PC-9 (cell line): ENCODE measurements around the gene OTUD7B.

Source experiments
- EZH2 ChIP-seq: fragments of 200-600 bp; sonication (generic); IDR thresholded peaks from 2 replicates; pipeline ENCODE4 v1.8.0; 2017; ENCODE audit warnings: antibody characterized with exemption, low read depth
- TF ChIP-seq, protein P1 (sequence below): fragments of 200-600 bp; sonication (generic); conservative IDR thresholded peaks from 2 replicates; pipeline ENCODE4 v1.6.1; 2017; ENCODE audit warnings: mixed run types, antibody characterized with exemption, mild to moderate bottlenecking, moderate library complexity

DNA sequence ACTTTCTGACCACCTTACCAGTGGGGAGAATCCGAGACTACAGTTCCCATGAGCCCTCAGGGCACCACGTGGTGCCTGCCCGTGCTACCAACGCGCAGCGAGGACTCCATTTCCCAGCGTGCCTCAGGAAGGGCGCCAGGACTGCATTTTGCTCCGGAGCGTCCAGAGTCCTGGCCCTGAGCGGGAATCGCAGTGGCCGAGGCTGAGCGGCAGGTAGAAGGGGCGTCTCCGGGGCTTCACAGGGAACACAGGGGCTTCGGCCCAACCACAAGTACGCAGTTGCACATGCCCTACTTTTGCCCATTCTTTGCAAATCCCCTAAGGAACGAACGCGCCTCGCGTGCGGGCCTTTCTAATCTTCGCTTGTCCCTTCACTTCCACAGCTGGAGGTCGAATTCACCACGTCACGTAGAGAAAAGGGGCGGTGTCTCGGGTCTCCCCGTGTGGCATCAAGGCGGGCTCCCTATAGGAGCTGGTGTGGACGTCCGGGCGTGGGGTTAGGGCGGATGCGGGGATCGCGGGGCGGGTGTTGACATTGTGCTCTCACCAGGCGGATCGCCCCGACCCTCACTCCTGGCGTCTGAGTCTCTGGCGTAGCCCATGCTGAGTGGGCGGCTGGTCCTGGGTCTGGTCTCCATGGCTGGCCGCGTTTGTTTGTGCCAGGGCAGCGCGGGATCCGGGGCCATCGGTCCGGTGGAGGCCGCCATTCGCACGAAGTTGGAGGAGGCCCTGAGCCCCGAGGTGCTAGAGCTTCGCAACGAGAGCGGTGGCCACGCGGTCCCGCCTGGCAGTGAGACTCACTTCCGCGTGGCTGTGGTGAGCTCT is 110.9 kb downstream of the OTUD7B start, which contains the start of gene BOLA1:
- TF ChIP-seq, protein P1, sequence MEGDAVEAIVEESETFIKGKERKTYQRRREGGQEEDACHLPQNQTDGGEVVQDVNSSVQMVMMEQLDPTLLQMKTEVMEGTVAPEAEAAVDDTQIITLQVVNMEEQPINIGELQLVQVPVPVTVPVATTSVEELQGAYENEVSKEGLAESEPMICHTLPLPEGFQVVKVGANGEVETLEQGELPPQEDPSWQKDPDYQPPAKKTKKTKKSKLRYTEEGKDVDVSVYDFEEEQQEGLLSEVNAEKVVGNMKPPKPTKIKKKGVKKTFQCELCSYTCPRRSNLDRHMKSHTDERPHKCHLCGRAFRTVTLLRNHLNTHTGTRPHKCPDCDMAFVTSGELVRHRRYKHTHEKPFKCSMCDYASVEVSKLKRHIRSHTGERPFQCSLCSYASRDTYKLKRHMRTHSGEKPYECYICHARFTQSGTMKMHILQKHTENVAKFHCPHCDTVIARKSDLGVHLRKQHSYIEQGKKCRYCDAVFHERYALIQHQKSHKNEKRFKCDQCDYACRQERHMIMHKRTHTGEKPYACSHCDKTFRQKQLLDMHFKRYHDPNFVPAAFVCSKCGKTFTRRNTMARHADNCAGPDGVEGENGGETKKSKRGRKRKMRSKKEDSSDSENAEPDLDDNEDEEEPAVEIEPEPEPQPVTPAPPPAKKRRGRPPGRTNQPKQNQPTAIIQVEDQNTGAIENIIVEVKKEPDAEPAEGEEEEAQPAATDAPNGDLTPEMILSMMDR = no peak
- no peak for TF ChIP-seq EZH2
